ENCODE results near the gene PADI3. TPM values are rescaled to one million over a fixed set of nuclear protein-coding genes. Genes with fewer than 3 reads are reported as not detected.
A peak's percentile ranks its signal among the peaks of the same experiment; 100 is the strongest.
"Not testable (repeated sequence)": the region's sequence is repeated elsewhere in the genome, so short reads cannot be mapped to it uniquely, and the experiment has no call there.

Gene PADI3
- total RNA-seq, 4 donors from 2014 or later, result not detected

GRCh38 chr1:17235135-17235885, 13.6 kb upstream of the PADI3 start:
- Histone ChIP-seq H3K9me3 (no peaks in the 10 kb centered on the region), H3K4me1 (peaks cover 13 to 28% (median 20%) of the 10 kb centered on the region in 4 donors), H3K27ac (no peak overlapping the region), H3K4me3 (no peak overlapping the region), H3K27me3 (no peaks in the 10 kb centered on the region), H3K36me3 (no peaks in the 10 kb centered on the region)
- WGBS, 2 donors (ENCODE audit: low coverage in 1 of 2), result 80 to 85% methylated on average over 4 to 9 of the region's 9 CpGs
- no peak for DNase-seq
- in situ Hi-C loops (cut with MboI; ENCODE audit: low pct_ligation_motif_present in 1 of 4, low pct_unique_long_range_greater_than_20kb in 1 of 4, low sequenced_read_pairs in 3 of 4) (loop anchor here in 3 of 4 donors (5.0 to 10.0 kb wide), 3 partner anchors 108 to 113 kb away; no protein-coding TSS in a partner anchor), intact Hi-C loops (cut with DNase I; ENCODE audit: low total_unique reads) (no loop called here)
- TF ChIP-seq POLR2A (IDR thresholded peaks at IDR 0.05) (no peak), EP300 (IDR thresholded peaks at IDR 0.05; ENCODE audit: low read depth) (no peak), CTCF (IDR thresholded peaks at IDR 0.05) (no peak), POLR2AphosphoS5 (IDR thresholded peaks at IDR 0.05) (no peak)

GRCh38 chr1:17236779-17237560, 11.9 kb upstream of the PADI3 start:
- H3K27ac ChIP-seq, result no peak overlapping the region
- no peak overlapping the region for H3K4me3 ChIP-seq
- in situ Hi-C loops (cut with MboI; ENCODE audit: low pct_ligation_motif_present in 1 of 4, low pct_unique_long_range_greater_than_20kb in 1 of 4, low sequenced_read_pairs in 3 of 4) (loop anchor here in 3 of 4 donors (5.0 to 10.0 kb wide), 3 partner anchors 110 to 115 kb away; no protein-coding TSS in a partner anchor), intact Hi-C loops (cut with DNase I; ENCODE audit: low total_unique reads) (loop anchor here (2.0 kb wide), 1 partner anchor 110 kb away; no protein-coding TSS in a partner anchor)
- H3K27me3 ChIP-seq, result no peaks in the 10 kb centered on the region
- H3K9me3 ChIP-seq, result no peaks in the 10 kb centered on the region
- 16 to 100% methylated on average over 1 to 17 of the region's 18 CpGs for WGBS, 2 donors (ENCODE audit: low coverage in 1 of 2)
- H3K36me3 ChIP-seq, result no peaks in the 10 kb centered on the region
- H3K4me1 ChIP-seq, result peaks cover 13 to 27% (median 20%) of the 10 kb centered on the region in 4 donors
- TF ChIP-seq POLR2A (IDR thresholded peaks at IDR 0.05), result no peak
- TF ChIP-seq EP300 (IDR thresholded peaks at IDR 0.05; ENCODE audit: low read depth), result no peak
- TF ChIP-seq CTCF (IDR thresholded peaks at IDR 0.05), result peak; percentile 87 to 94 (median 92)
- peak; percentile 92 for DNase-seq

- no peak for DNase-seq
- Histone ChIP-seq H3K9me3 (no peaks in the 10 kb centered on the region), H3K27ac (no peak overlapping the region), H3K36me3 (no peaks in the 10 kb centered on the region), H3K27me3 (no peaks in the 10 kb centered on the region), H3K4me3 (no peak overlapping the region), H3K4me1 (peaks cover 13 to 22% (median 17%) of the 10 kb centered on the region in 4 donors)
- no peak for TF ChIP-seq POLR2AphosphoS5 (IDR thresholded peaks at IDR 0.05)
- no peak for TF ChIP-seq POLR2A (IDR thresholded peaks at IDR 0.05)
- TF ChIP-seq CTCF (IDR thresholded peaks at IDR 0.05), result no peak
- TF ChIP-seq EP300 (IDR thresholded peaks at IDR 0.05; ENCODE audit: low read depth), result no peak
- intact Hi-C loops (cut with DNase I; ENCODE audit: low total_unique reads) (loop anchor here (2.0 kb wide), 1 partner anchor 111 kb away; no protein-coding TSS in a partner anchor), in situ Hi-C loops (cut with MboI; ENCODE audit: low pct_ligation_motif_present in 1 of 4, low pct_unique_long_range_greater_than_20kb in 1 of 4, low sequenced_read_pairs in 3 of 4) (loop anchor here in 3 of 4 donors (5.0 to 10.0 kb wide), 3 partner anchors 110 to 115 kb away; no protein-coding TSS in a partner anchor)
- WGBS, 2 donors (ENCODE audit: low coverage in 1 of 2), result 60 to 67% methylated on average over 1 to 4 of the region's 4 CpGs
These were observed 11.4 kb upstream of the PADI3 start for GRCh38 chr1:17237561-17237903.

- intact Hi-C loops (cut with DNase I; ENCODE audit: low total_unique reads), result no loop called here
- Histone ChIP-seq H3K27ac (no peak overlapping the region), H3K36me3 (no peaks in the 10 kb centered on the region), H3K9me3 (no peaks in the 10 kb centered on the region), H3K4me1 (peaks cover 0 to 4% (median under 1%) of the 10 kb centered on the region in 4 donors), H3K27me3 (no peaks in the 10 kb centered on the region), H3K4me3 (no peak overlapping the region)
- 60% methylated on average over 1 of the region's 1 CpG; no CpG with 5 or more reads in 1 of the 2 donors for WGBS, 2 donors (ENCODE audit: low coverage in 1 of 2)
- in situ Hi-C loops (cut with MboI; ENCODE audit: low pct_ligation_motif_present in 1 of 4, low pct_unique_long_range_greater_than_20kb in 1 of 4, low sequenced_read_pairs in 3 of 4), result loop anchor here in 3 of 4 donors (5.0 to 10.0 kb wide), 3 partner anchors 112 to 117 kb away; no protein-coding TSS in a partner anchor
- peak; percentile 54 for DNase-seq
- TF ChIP-seq POLR2AphosphoS5 (IDR thresholded peaks at IDR 0.05) (no peak), EP300 (IDR thresholded peaks at IDR 0.05; ENCODE audit: low read depth) (no peak), CTCF (IDR thresholded peaks at IDR 0.05) (no peak), POLR2A (IDR thresholded peaks at IDR 0.05) (no peak)
These were observed 9.5 kb upstream of the PADI3 start for GRCh38 chr1:17239420-17239819.

GRCh38 chr1:17241011-17241779, 7.7 kb upstream of the PADI3 start:
- H3K4me1 ChIP-seq; H3K27ac ChIP-seq; H3K4me3 ChIP-seq; H3K36me3 ChIP-seq; H3K27me3 ChIP-seq; H3K9me3 ChIP-seq; in situ Hi-C loops (cut with MboI; ENCODE audit: low pct_ligation_motif_present in 1 of 4, low pct_unique_long_range_greater_than_20kb in 1 of 4, low sequenced_read_pairs in 3 of 4); intact Hi-C loops (cut with DNase I; ENCODE audit: low total_unique reads); DNase-seq: not testable (repeated sequence)
- 59 to 70% methylated on average over 17 to 28 of the region's 28 CpGs for WGBS, 2 donors (ENCODE audit: low coverage in 1 of 2)

GRCh38 chr1:17241780-17242074, 7.2 kb upstream of the PADI3 start:
- H3K4me1 ChIP-seq; H3K27ac ChIP-seq; H3K27me3 ChIP-seq; H3K36me3 ChIP-seq; H3K4me3 ChIP-seq; in situ Hi-C loops (cut with MboI; ENCODE audit: low pct_ligation_motif_present in 1 of 4, low pct_unique_long_range_greater_than_20kb in 1 of 4, low sequenced_read_pairs in 3 of 4); DNase-seq; H3K9me3 ChIP-seq; intact Hi-C loops (cut with DNase I; ENCODE audit: low total_unique reads): not testable (repeated sequence)
- 87 to 91% methylated on average over 10 to 11 of the region's 11 CpGs for WGBS, 2 donors (ENCODE audit: low coverage in 1 of 2)
